H1 (cell line): ENCODE measurements around the gene PHKA2. TPM values are rescaled to one million over a fixed set of nuclear protein-coding genes. Genes with fewer than 3 reads are reported as not detected.

Experiments used
- CTCF ChIA-PET: fragments of 300-600 bp; sonication (Branson Sonifier 250); formaldehyde crosslinking; loops from one replicate; lab custom pipeline; 2021; ENCODE audit not compliant: partially characterized antibody; lab: Charles Lee
- POLR2A ChIA-PET: fragments of 300-600 bp; sonication (Branson Sonifier 250); formaldehyde crosslinking; loops from one replicate; lab custom pipeline; 2021; ENCODE audit warnings: inconsistent platforms; ENCODE audit not compliant: partially characterized antibody; lab: Charles Lee
- DNase-seq, 2 experiments: peaks; one replicate each; pipeline versions ENCODE4 v3.0.0 to v3.0.0-alpha.2; 2010 to 2022; ENCODE audit warnings: low spot score in 2 of 2, low read depth in 1 of 2, mixed read lengths in 1 of 2
- FAIRE-seq: peaks from 2 replicates; lab custom pipeline; 2011; peaks lifted over from hg19 to GRCh38; lab: Jason Lieb, UNC
- H2AFZ ChIP-seq: 2 replicates; pipeline ENCODE4 v1.8.1; 2012; ENCODE audit warnings: low read length, inconsistent platforms
- H2AK5ac ChIP-seq: 2 replicates; pipeline ENCODE4 v1.6.1; 2013; ENCODE audit warnings: low read depth, low read length
- H2BK120ac ChIP-seq: replicated peaks from 2 replicates; pipeline ENCODE3; 2013; ENCODE audit warnings: low read depth, low read length, inconsistent platforms
- H2BK12ac ChIP-seq: 2 replicates; pipeline ENCODE4 v1.6.1; 2013; ENCODE audit warnings: low read depth, low read length
- H2BK15ac ChIP-seq: 2 replicates; pipeline ENCODE4 v1.6.1; 2013; ENCODE audit warnings: low read length
- H2BK20ac ChIP-seq: 2 replicates; pipeline ENCODE4 v1.6.1; 2013; ENCODE audit warnings: low read length
- H2BK5ac ChIP-seq: 2 replicates; pipeline ENCODE4 v1.6.1; 2013; ENCODE audit warnings: low read depth, low read length
- H3K14ac ChIP-seq: 2 replicates; pipeline ENCODE4 v1.6.1; 2013; ENCODE audit warnings: inconsistent platforms; ENCODE audit not compliant: insufficient read length
- H3K18ac ChIP-seq: 2 replicates; pipeline ENCODE4 v1.6.1; 2013; ENCODE audit warnings: low read length; ENCODE audit errors: extremely low read depth
- H3K23ac ChIP-seq: 2 replicates; pipeline ENCODE4 v1.6.1; 2013; ENCODE audit warnings: inconsistent platforms; ENCODE audit not compliant: insufficient read length
- H3K23me2 ChIP-seq: 2 replicates; pipeline ENCODE4 v1.6.1; 2013; ENCODE audit warnings: low read depth, low read length
- H3K27ac ChIP-seq: 2 replicates; pipeline ENCODE4 v1.6.1; 2011; ENCODE audit warnings: low read depth, low read length, inconsistent platforms
- H3K27me3 ChIP-seq, 4 experiments: replicated peaks in 1 of 4; 1 replicate in 1 of 4; 2 replicates in 3 of 4; pipeline versions ENCODE4 v1.6.1 to v1.8.1; 2011 to 2013; ENCODE audit warnings: low read length in 3 of 4, mild to moderate bottlenecking in 3 of 4, inconsistent platforms in 2 of 4, mixed read lengths in 2 of 4, moderate library complexity in 1 of 4; ENCODE audit not compliant: control insufficient read depth in 3 of 4, insufficient read depth in 3 of 4; ENCODE audit errors: extremely low read depth in 1 of 4
- H3K36me3 ChIP-seq, 4 experiments: 2 replicates each; pipeline versions ENCODE4 v1.6.1 to v1.8.1; 2011 to 2013; ENCODE audit warnings: mild to moderate bottlenecking in 4 of 4, low read length in 3 of 4, moderate library complexity in 2 of 4, control low read depth in 1 of 4, inconsistent platforms in 1 of 4; ENCODE audit not compliant: insufficient read depth in 4 of 4, control insufficient read depth in 2 of 4
- H3K4ac ChIP-seq: replicated peaks from 2 replicates; pipeline ENCODE3; 2013; ENCODE audit warnings: low read length, low read depth, mixed read lengths, inconsistent platforms; ENCODE audit not compliant: insufficient read length
- H3K4me1 ChIP-seq, 4 experiments: replicated peaks in 1 of 4; 1 replicate in 1 of 4; 2 replicates in 3 of 4; pipeline versions ENCODE4 v1.6.1 to v1.8.1; 2011 to 2013; ENCODE audit warnings: low read length in 3 of 4, inconsistent platforms in 2 of 4, mixed read lengths in 1 of 4; ENCODE audit not compliant: insufficient read depth in 4 of 4, control insufficient read depth in 3 of 4
- H3K4me2 ChIP-seq, 2 experiments: 2 replicates each; pipeline versions ENCODE4 v1.6.1 to v1.8.1; 2011 to 2013; ENCODE audit warnings: low read depth in 2 of 2, low read length in 2 of 2, control low read depth in 1 of 2, inconsistent platforms in 1 of 2, mild to moderate bottlenecking in 1 of 2; ENCODE audit not compliant: insufficient read depth in 1 of 2
- H3K4me3 ChIP-seq, 4 experiments: fragments of 200-600, 300-600 bp in 1 of 4; sonication (generic), shearing (Covaris generic), sonication (Bioruptor Twin) in 1 of 4; 2 replicates each; pipeline versions ENCODE4 v1.5.1 to v1.8.1; 2011 to 2016; ENCODE audit warnings: low read length in 4 of 4, low read depth in 3 of 4, control low read depth in 2 of 4, inconsistent platforms in 2 of 4, mild to moderate bottlenecking in 2 of 4, mixed read lengths in 1 of 4, moderate library complexity in 1 of 4; ENCODE audit not compliant: insufficient read depth in 2 of 4; ENCODE audit errors: extremely low read depth in 1 of 4
- H3K56ac ChIP-seq: replicated peaks from 2 replicates; pipeline ENCODE3; 2013; ENCODE audit warnings: low read depth, mild to moderate bottlenecking, mixed read lengths, low read length, inconsistent platforms; ENCODE audit not compliant: insufficient read length
- H3K79me1 ChIP-seq: 2 replicates; pipeline ENCODE4 v1.6.1; 2013; ENCODE audit warnings: low read depth, low read length, control low read depth
- H3K79me2 ChIP-seq, 2 experiments: 2 replicates each; pipeline versions ENCODE4 v1.6.1 to v1.8.1; 2012 to 2013; ENCODE audit warnings: low read length in 2 of 2, mild to moderate bottlenecking in 2 of 2, inconsistent platforms in 1 of 2; ENCODE audit not compliant: insufficient read depth in 2 of 2, control insufficient read depth in 1 of 2
- H3K9ac ChIP-seq, 4 experiments: replicated peaks in 1 of 4; 1 replicate in 1 of 4; 2 replicates in 3 of 4; pipeline versions ENCODE4 v1.6.1 to v1.8.1; 2011 to 2013; ENCODE audit warnings: low read depth in 3 of 4, low read length in 3 of 4, control low read depth in 2 of 4, mild to moderate bottlenecking in 2 of 4, moderate library complexity in 2 of 4, inconsistent platforms in 1 of 4; ENCODE audit errors: extremely low read depth in 1 of 4
- H3K9me3 ChIP-seq, 2 experiments: 2 replicates each; pipeline versions ENCODE4 v1.6.1 to v1.8.1; 2012 to 2013; ENCODE audit warnings: mild to moderate bottlenecking in 2 of 2, moderate library complexity in 2 of 2, control low read depth in 1 of 2, inconsistent platforms in 1 of 2, low read depth in 1 of 2, low read length in 1 of 2, mixed read lengths in 1 of 2; ENCODE audit not compliant: insufficient read depth in 2 of 2
- H4K20me1 ChIP-seq, 2 experiments: replicated peaks in 1 of 2; 2 replicates each; pipeline versions ENCODE3 to v1.8.1; 2011 to 2013; ENCODE audit warnings: inconsistent platforms in 2 of 2, low read length in 2 of 2, mild to moderate bottlenecking in 1 of 2; ENCODE audit not compliant: insufficient read depth in 2 of 2, control insufficient read depth in 1 of 2
- H4K5ac ChIP-seq: 2 replicates; pipeline ENCODE4 v1.6.1; 2013; ENCODE audit warnings: low read length, low read depth, mixed read lengths, inconsistent platforms; ENCODE audit not compliant: insufficient read length
- H4K8ac ChIP-seq: 2 replicates; pipeline ENCODE4 v1.8.0; 2013; ENCODE audit warnings: mild to moderate bottlenecking, moderate library complexity, low read length, inconsistent platforms; ENCODE audit not compliant: insufficient read depth; ENCODE audit errors: extremely low read depth
- H4K91ac ChIP-seq: replicated peaks from 2 replicates; pipeline ENCODE3; 2013; ENCODE audit warnings: low read length, mixed read lengths, inconsistent platforms; ENCODE audit not compliant: insufficient read length
- CBX5 ChIP-seq: fragments of 300-800, 300-1000 bp; sonication (generic); IDR thresholded peaks from 2 replicates; pipeline ENCODE4 v1.7.1; 2016; ENCODE audit warnings: antibody characterized with exemption, low read length, low read depth
- EGR1 ChIP-seq: IDR thresholded peaks from 2 replicates; pipeline ENCODE4 v1.6.1; 2011; ENCODE audit warnings: low read depth, low read length, borderline replicate concordance
- FOSL1 ChIP-seq: IDR thresholded peaks from 2 replicates; pipeline ENCODE4 v1.6.1; 2011; ENCODE audit warnings: mild to moderate bottlenecking, low read depth, low read length, moderate library complexity; ENCODE audit not compliant: insufficient read depth
- GTF2F1 ChIP-seq: IDR thresholded peaks from 2 replicates; pipeline ENCODE4 v1.6.1; 2012; ENCODE audit warnings: low read depth, low read length, improper control_type of control experiment, borderline replicate concordance
- HDAC6 ChIP-seq: IDR thresholded peaks from one replicate; pipeline ENCODE4 v1.7.1; 2012; ENCODE audit warnings: low read depth, mild to moderate bottlenecking, inconsistent platforms, low read length, moderate library complexity
- NRF1 ChIP-seq: IDR thresholded peaks from 2 replicates; pipeline ENCODE4 v1.6.1; 2011; ENCODE audit warnings: mild to moderate bottlenecking, low read depth, low read length, improper control_type of control experiment
- PHF8 ChIP-seq: fragments of 200-600 bp; sonication (generic); conservative IDR thresholded peaks from 2 replicates; pipeline ENCODE4 v1.7.1; 2012; ENCODE audit warnings: low read depth, mild to moderate bottlenecking, inconsistent platforms, low read length, moderate library complexity
- POLR2A ChIP-seq, 2 experiments: IDR thresholded peaks; 1 replicate in 1 of 2; 2 replicates in 1 of 2; pipeline ENCODE4 v1.6.1; 2011; ENCODE audit warnings: low read depth in 2 of 2, low read length in 2 of 2, mild to moderate bottlenecking in 2 of 2; ENCODE audit errors: control extremely low read depth in 1 of 2
- POLR2AphosphoS5 ChIP-seq: IDR thresholded peaks from 2 replicates; pipeline ENCODE4 v1.6.1; 2011; ENCODE audit warnings: low read depth, low read length
- RBBP5 ChIP-seq: IDR thresholded peaks from 2 replicates; pipeline ENCODE4 v1.7.1; 2012; ENCODE audit warnings: low read depth, mild to moderate bottlenecking, inconsistent platforms, low read length, moderate library complexity, borderline replicate concordance
- SIN3A ChIP-seq, 2 experiments: IDR thresholded peaks in 1 of 2; conservative IDR thresholded peaks in 1 of 2; 2 replicates each; pipeline ENCODE4 v1.6.1; 2011 to 2012; ENCODE audit warnings: low read length in 2 of 2, improper control_type of control experiment in 1 of 2, low read depth in 1 of 2, mild to moderate bottlenecking in 1 of 2
- SP1 ChIP-seq: IDR thresholded peaks from 2 replicates; pipeline ENCODE4 v1.6.1; 2011; ENCODE audit warnings: low read depth, low read length
- SP4 ChIP-seq: IDR thresholded peaks from 2 replicates; pipeline ENCODE4 v1.6.1; 2012; ENCODE audit warnings: low read length, inconsistent platforms
- TAF7 ChIP-seq: optimal IDR thresholded peaks from 2 replicates; pipeline ENCODE3; 2011; ENCODE audit warnings: low read depth, mild to moderate bottlenecking, inconsistent platforms, low read length, moderate library complexity, borderline replicate concordance
- whole genome bisulfite sequencing, 2 experiments: shearing (Covaris generic) in 1 of 2; methylation state at CpG; one replicate each; pipeline versions ENCODE4 v1.1.6 to v1.1.7; 2013 to 2015; ENCODE audit warnings: low lambda C conversion rate in 2 of 2, mixed read lengths in 2 of 2, inconsistent platforms in 1 of 2, low coverage in 1 of 2, missing lambda C conversion rate in 1 of 2; ENCODE audit not compliant: insufficient replicate concordance in 2 of 2, insufficient coverage in 1 of 2, insufficient read length in 1 of 2; ENCODE audit errors: extremely low coverage in 1 of 2, missing lambda C conversion rate in 1 of 2; 5-methylcytosine and 5-hydroxymethylcytosine counted together
- polyA plus RNA-seq, 7 experiments: library from polyadenylated mRNA; depleted of rRNA in 3 of 7; stranded (reverse) in 5 of 7; unstranded in 2 of 7; fragments of >200 nt in 5 of 7; fragments of 200-250 nt in 2 of 7; gene quantifications; 1 replicate in 5 of 7; 2 replicates in 1 of 7; 4 replicates in 1 of 7; pipeline versions ENCODE4 v1.2.1 to v1.2.3, GENCODE V29; 2011 to 2013; ENCODE audit warnings: missing spikeins in 2 of 7, mixed read lengths in 2 of 7
- total RNA-seq: library from RNA; stranded (reverse); fragmentation: NEBNext Ultra II Directional; extraction: Animal tissue kit (Norgen Biotek cat#: 25700); gene quantifications from 2 replicates; pipeline ENCODE4 v1.2.1, GENCODE V29; 2021
- TF ChIP-seq, protein P1 (sequence below): IDR thresholded peaks from 2 replicates; pipeline ENCODE4 v1.6.1; 2011; ENCODE audit warnings: low read depth, mild to moderate bottlenecking, low read length; ENCODE audit not compliant: insufficient read depth

PHKA2 gene
- total and polyA plus RNA-seq, 2 of the 8 experiments (the other 6 are each of a cell fraction or from before 2014, with no cell fraction given), result 28.1 to 35.8 TPM

DNA sequence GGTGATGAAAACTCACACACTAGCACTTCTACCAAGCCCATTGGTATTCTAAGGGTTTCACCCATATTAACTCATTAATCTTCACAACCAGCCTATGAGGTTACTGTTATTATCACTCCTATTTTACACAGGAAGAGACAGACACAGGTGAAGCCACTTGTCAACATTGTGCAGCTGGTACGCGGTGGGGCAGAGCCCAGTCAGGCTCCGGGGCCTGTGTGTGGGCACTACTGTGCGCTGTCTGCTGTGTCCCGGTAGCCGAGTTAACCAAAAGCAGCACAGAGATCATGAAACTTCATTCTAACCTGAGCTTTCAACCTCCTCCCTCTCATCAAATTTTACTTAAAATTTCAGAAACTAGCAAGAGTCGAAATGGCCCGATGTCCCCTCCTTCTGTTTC is 111.3 kb downstream of the PHKA2 start:
- POLR2A ChIA-PET, result no interaction called here
- Histone ChIP-seq H3K9me3 (no peaks in the 10 kb centered on the region), H3K23ac (no peak overlapping the region), H3K4ac (no peak overlapping the region), H2AK5ac (no peak overlapping the region), H2BK20ac (no peak overlapping the region), H3K27ac (no peak overlapping the region), H3K4me2 (no peak overlapping the region), H2AFZ (no peak overlapping the region), H4K20me1 (no peaks in the 10 kb centered on the region), H3K9ac (no peak overlapping the region), H3K23me2 (no peaks in the 10 kb centered on the region), H3K79me1 (no peaks in the 10 kb centered on the region), H3K36me3 (no peaks in the 10 kb centered on the region), H3K14ac (no peak overlapping the region), H3K27me3 (no peaks in the 10 kb centered on the region), H2BK15ac (no peak overlapping the region), H2BK120ac (no peak overlapping the region), H3K56ac (no peak overlapping the region), H2BK5ac (no peak overlapping the region), H3K4me3 (no peak overlapping the region), H2BK12ac (no peak overlapping the region), H4K5ac (no peak overlapping the region), H3K79me2 (no peaks in the 10 kb centered on the region), H3K4me1 (no peaks in the 10 kb centered on the region; a peak in 1 of 7 replicates), H3K18ac (no peak overlapping the region), H4K8ac (no peak overlapping the region; the same call in 1 of the 2 replicates), H4K91ac (no peak overlapping the region)
- FAIRE-seq (no peak), DNase-seq (no peak)
- 91% methylated on average over 8 of the region's 8 CpGs; no CpG with 5 or more reads in 1 of the 2 experiments for WGBS, 2 experiments
- CTCF ChIA-PET, result no interaction called here
- TF ChIP-seq NRF1, result no peak
- no peak for TF ChIP-seq RBBP5
- TF ChIP-seq, protein P1, sequence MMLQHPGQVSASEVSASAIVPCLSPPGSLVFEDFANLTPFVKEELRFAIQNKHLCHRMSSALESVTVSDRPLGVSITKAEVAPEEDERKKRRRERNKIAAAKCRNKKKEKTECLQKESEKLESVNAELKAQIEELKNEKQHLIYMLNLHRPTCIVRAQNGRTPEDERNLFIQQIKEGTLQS, result no peak
- no peak for TF ChIP-seq FOSL1
- no peak for TF ChIP-seq SP1
- no peak for TF ChIP-seq EGR1
- no peak for TF ChIP-seq GTF2F1
- no peak for TF ChIP-seq SIN3A (conservative IDR thresholded peaks at IDR 0.05 in 1 of 2, IDR thresholded peaks at IDR 0.05 in 1 of 2; ENCODE audit: low read depth in 1 of 2, low read length in 2 of 2)
- no peak for TF ChIP-seq HDAC6
- no peak for TF ChIP-seq POLR2A (IDR thresholded peaks at IDR 0.05; ENCODE audit: control extremely low read depth in 1 of 2, low read depth in 2 of 2, low read length in 2 of 2)
- TF ChIP-seq CBX5, result no peak
- no peak for TF ChIP-seq PHF8
- no peak for TF ChIP-seq POLR2AphosphoS5
- TF ChIP-seq TAF7, result no peak
- no peak for TF ChIP-seq SP4
